ENCODE data around the gene ZFPM1. TPM values are rescaled to one million over a fixed set of nuclear protein-coding genes. Genes with fewer than 3 reads are reported as not detected.

ZFPM1 gene
- total RNA-seq, 1 experiment from 2014 or later = 14.6 TPM

- Histone ChIP-seq H3K9ac (ENCODE audit: low read length) (no peak overlapping the region), H3K4me1 (ENCODE audit: control insufficient read depth in 1 of 2, insufficient read depth in 2 of 2, low read length in 2 of 2) (peaks cover 4 to 8% of the 10 kb centered on the region in 2 experiments; a peak in 2 of 4 replicates), H3K79me2 (ENCODE audit: insufficient read depth, low read length) (no peaks in the 10 kb centered on the region), H2AFZ (ENCODE audit: low read depth, low read length, poor library complexity, severe bottlenecking) (no peak overlapping the region), H3K36me3 (ENCODE audit: control insufficient read depth in 1 of 2, insufficient read depth in 2 of 2, low read length in 2 of 2) (peaks cover 0 to 2% of the 10 kb centered on the region in 2 experiments; a peak in 1 of 4 replicates), H3K4me3 (replicated peaks in 1 of 2; ENCODE audit: low read depth in 1 of 2, low read length in 2 of 2) (no peak overlapping the region), H3K4me2 (ENCODE audit: low read length) (no peak overlapping the region), H3K9me3 (ENCODE audit: control insufficient read depth in 1 of 2, insufficient read depth in 1 of 2, low read depth in 1 of 2, low read length in 2 of 2) (no peaks in the 10 kb centered on the region), H3K27ac (ENCODE audit: low read depth, low read length) (no peak overlapping the region), H4K20me1 (ENCODE audit: insufficient read depth) (no peaks in the 10 kb centered on the region), H3K27me3 (ENCODE audit: insufficient read depth, low read length) (no peaks in the 10 kb centered on the region), H3K9me2 (ENCODE audit: insufficient read depth) (no peaks in the 10 kb centered on the region)
- intact Hi-C loops (cut with micrococcal nuclease) = no loop called here
- ChIA-PET CTCF (no interaction called here), RAD21 (ENCODE audit: low non-redundant PET in 1 of 2, low total read pairs in 2 of 2, uncharacterized antibody in 2 of 2, unreplicated experiment in 2 of 2) (no interaction called here), POLR2A (no interaction called here)
- BruUV-seq (replicated peaks) = no TSS peak
- ATAC-seq (no peak), DNase-seq (ENCODE audit: low read depth, low spot score) (no peak)
- TF ChIP-seq POLR2A (IDR thresholded peaks at IDR 0.05; ENCODE audit: borderline replicate concordance, extremely low read depth, insufficient read depth, insufficient read length) (no peak), EZH2 (IDR thresholded peaks at IDR 0.05) (no peak), REST (IDR thresholded peaks at IDR 0.05; ENCODE audit: low read depth) (no peak), CTCF (IDR thresholded peaks at IDR 0.05 in 2 of 3, conservative IDR thresholded peaks at IDR 0.05 in 1 of 3; ENCODE audit: borderline replicate concordance in 1 of 3, insufficient read depth in 1 of 3, low read depth in 2 of 3, low read length in 2 of 3) (no peak), ATF3 (IDR thresholded peaks at IDR 0.05) (no peak), FOSL1 (IDR thresholded peaks at IDR 0.05; ENCODE audit: low read depth) (no peak), ELF1 (IDR thresholded peaks at IDR 0.05; ENCODE audit: borderline replicate concordance, low read depth) (no peak), ZFX (IDR thresholded peaks at IDR 0.05) (no peak), JUND (IDR thresholded peaks at IDR 0.05) (no peak), POLR2AphosphoS5 (IDR thresholded peaks at IDR 0.05; ENCODE audit: low read depth, low read length) (no peak), SP1 (IDR thresholded peaks at IDR 0.05; ENCODE audit: low read depth) (no peak), CBX3 (IDR thresholded peaks at IDR 0.05; ENCODE audit: low read depth) (no peak)
- TF ChIP-seq, protein P1, sequence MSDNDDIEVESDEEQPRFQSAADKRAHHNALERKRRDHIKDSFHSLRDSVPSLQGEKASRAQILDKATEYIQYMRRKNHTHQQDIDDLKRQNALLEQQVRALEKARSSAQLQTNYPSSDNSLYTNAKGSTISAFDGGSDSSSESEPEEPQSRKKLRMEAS (IDR thresholded peaks at IDR 0.05) = no peak
Measured at GRCh38 chr16:88491001-88491559, 38.0 kb downstream of the ZFPM1 start.

All from HCT116 (cell line).